NCI-H2196 treated with DMSO at 0.1 percent for 48 hours (cell line): ENCODE data around the gene PFKL.

Source experiments
- DNase-seq: peaks from one replicate; lab custom pipeline; 2025; ENCODE audit not compliant: unreplicated experiment; lab: John Stamatoyannopoulos, UW

PFKL gene

DNA sequence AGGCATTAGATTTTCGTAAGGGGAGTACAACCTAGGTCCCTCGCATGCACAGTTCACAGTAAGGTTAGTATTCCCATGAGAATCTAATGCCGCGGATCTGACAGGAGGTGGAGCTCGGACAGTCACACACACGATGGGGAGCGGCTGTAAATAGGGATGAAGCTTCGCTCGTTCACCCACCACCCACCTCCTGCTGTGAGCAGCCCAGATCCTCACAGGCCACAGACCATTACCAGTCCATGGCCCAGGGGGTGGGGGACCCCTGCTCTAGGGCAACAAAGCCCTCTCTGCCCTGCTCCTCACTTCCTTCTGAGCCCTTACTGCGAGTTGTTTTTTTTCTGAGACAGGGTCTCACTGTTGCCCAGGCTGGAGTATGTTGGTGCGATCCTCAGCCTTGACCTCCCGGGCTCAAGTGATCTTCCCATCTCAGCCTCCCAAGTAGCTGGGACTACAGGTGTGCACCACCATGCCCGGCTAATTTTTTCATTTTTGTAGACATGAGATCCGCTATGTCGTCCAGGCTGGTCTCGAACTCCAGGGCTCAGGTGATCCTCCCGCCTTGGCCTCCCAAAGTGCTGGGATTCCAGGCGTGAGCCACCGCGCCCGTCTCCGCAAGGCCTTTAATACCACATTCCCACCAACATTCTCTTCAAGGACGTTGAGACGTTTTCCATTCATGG lies 74.9 kb downstream of the PFKL start:
- DNase-seq: no peak

DNA sequence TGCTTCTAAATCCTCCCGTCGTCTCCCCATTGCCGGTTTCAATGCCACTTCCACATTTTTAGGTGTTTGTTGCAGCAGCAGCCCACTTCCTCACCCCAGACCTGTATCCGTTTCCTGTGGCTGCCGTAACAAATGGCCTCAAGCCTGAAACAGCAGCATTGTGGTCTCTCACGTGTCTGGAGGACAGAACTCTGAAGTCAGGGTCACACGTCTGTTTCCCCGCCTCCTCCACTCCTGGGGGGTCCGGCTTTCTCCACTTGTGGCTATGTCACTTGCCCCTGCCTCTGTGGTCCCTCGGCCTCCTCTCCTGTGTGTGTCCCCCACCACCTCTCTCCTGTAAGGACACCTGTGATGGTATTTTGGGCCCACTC lies 75.4 kb downstream of the PFKL start:
- DNase-seq: no peak

DNA sequence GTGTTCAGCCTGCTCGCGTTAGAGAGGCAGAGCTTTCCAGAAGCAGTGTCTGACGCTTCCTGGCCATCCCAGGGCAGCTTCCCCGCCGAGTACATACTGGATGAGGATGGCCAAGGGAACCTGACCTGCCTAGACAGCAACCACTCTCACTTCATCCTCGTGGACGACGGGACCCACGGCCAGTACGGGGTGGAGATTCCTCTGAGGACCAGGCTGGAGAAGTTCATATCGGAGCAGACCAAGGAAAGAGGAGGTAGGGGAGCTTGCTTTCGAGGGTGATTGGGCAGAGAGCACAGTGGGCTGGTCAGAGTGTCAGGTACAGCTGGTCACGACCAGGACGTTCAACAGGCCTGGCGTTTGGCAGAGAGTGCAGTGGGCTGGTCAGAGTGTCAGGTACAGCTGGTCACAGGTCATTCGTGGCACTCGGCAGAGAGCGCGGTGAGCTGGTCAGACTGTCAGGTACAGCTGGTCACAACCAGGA lies 75.9 kb downstream of the PFKL start:
- DNase-seq: no peak

DNA sequence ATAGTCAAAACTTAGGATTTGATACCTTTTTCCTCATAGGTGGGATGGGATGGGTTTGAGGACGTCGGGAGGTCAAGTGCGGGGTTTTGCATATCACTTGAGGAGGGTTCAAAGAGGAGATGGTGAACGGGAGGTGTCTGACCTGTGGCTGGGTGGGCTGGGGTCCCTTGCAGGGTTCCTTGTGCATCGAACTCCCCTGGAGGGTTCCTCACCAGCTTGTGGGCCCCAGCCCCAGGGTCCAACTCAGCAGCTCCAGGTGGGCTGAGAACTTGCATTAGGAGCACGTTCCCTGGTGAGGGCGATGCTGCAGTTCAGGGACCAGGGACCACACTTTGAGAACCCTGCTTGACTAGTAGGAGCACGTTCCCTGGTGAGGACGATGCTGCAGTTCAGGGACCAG lies 76.8 kb downstream of the PFKL start:
- no peak for DNase-seq
